ENCODE data around the gene LRPPRC.
"Not testable (repeated sequence)": the region's sequence is repeated elsewhere in the genome, so short reads cannot be mapped to it uniquely, and the experiment has no call there.

LRPPRC gene

DNA sequence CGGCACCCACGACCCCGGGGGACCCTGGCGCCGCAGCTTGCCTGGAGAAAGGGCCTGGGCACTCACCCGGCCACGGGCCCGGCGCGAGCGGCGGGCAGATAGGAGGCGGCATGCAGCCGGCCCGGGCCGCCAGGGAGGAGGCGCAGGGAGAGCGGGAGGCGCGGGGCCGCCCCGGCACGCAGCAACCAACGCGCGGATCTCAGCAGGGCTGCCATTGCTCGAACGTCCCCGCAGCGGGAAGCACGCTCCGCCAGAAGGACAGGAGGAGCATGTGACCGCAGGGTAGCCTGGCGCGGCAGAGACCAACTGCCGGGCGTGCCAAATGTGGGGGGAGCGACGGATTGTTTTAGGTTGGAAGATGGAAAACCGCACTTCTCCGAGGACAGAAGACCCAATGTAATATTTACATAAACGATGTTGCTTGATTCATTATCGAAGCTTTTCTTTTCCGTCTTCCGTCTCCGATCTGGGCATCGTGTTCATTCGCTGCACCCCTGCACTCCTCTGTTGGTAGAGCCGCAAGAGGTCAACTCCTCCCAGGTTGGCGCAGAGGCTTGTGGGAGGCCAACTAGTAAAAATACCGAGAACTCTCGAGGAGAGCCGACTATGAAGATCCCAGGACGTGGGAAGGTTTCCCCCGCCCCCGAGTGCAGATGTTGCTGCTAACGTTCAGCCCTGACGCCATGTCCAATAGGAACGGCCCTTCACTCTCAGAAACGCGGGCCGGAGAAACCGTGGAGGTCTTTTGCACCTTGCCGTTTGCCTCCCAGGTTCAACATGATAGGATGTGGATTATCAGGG, at the start of gene LRPPRC:
Gene LRPPRC (minus strand): TSS at position 257 of the 801 bp plus-strand sequence. CDS start 42 bp downstream, at position 215.
- DNase-seq = peak; percentile 83

DNA sequence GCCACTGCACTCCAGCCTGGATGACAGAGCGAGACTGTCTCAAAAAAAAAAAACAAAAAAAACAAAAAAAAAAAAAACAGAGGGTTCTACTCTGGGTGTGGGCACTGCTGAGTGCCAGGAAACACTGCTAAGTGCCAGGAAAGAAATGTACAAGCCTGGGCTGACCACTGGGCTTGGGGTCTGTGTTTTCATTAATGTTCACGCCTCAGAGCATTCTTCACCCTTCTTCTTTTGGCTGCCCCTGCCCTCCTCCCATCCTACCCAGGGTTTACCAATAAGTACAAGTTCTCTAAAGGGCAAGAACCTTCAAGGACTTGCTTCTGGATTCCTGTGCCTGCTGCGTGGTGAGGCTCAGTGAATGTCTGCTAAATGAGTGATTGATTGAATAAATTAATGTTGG, 49.3 kb upstream of the LRPPRC start:
- no peak for DNase-seq

DNA sequence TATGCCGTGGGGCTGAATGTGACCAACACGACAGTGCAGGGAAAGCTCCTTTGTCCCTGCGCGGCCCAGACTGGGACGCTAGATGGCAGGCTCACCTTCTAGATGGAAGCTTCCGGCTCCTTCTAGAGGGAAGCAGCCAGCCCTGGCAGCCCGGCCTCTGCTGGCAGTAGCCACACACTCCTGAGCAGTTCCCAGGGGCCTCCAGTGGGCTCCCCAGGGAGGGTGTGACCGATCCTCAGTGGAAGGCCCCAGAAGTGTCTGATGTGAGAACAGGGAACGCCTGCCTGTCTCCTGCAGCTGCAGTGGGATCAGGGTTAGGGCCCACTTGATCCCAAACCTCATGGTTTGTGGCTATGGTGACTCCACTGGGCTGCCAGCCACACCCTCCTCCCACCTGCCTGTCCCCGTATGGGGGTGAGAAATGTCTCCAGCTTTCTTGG, 48.5 kb upstream of the LRPPRC start:
- peak; percentile 74 to 78 for DNase-seq

DNA sequence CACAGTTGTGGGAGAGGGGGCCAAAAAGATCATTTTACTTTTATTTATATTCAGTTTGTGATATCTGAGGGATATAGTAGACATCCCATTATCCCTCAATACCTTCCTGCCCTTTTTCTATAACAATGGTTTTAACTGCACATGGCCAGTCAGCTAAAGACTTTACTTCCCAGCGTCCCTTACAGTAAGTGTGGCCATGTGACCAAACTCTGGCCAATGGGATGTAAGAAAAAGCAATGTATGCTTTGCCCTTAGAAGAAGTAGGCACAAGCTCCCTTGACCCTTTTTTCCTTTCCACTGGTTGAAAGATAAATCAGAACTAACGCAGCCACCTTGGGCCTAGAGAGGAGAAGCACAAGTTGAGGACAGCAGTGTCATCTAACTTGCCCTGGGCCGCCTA, 44.6 kb upstream of the LRPPRC start:
- DNase-seq = no peak

DNA sequence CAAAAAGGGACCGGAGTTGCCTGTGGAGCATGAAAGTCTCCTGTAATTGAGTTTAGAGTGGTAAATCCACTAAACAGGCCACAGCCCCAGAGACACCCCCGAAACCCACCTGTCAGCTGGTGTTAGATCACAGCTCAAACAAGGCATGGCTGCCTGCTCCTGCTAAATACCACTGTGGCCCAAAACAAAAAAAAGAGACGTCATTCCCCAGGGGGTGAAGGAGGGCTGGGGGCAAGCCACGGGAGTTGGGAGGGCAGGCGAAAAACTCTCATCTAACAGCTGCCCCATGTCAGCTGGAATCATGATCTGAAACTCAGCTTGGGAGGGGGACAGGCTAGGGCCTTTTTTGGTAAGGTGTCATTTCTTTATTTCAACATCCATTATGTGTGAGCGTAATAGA, 42.5 kb upstream of the LRPPRC start:
- no peak for DNase-seq

DNA sequence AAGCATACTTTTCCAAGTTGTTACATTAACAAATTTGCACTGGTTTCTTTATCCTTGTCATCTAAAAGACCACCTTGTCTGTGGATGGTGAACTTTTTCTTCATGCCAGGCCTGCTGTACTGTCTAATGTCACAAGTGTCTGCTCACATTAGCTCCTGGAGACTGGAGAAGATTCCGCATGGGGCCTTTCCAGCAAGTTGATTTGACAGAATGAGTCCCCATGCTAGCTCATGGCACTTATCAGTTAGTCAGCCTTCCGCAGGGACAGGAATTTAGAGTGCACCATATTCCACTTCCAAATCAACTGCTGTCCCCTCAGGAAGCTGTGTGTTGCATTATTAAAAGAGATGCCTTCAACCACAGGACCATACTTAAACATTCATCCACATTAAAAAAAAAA, 41.4 kb upstream of the LRPPRC start:
- DNase-seq = no peak

DNA sequence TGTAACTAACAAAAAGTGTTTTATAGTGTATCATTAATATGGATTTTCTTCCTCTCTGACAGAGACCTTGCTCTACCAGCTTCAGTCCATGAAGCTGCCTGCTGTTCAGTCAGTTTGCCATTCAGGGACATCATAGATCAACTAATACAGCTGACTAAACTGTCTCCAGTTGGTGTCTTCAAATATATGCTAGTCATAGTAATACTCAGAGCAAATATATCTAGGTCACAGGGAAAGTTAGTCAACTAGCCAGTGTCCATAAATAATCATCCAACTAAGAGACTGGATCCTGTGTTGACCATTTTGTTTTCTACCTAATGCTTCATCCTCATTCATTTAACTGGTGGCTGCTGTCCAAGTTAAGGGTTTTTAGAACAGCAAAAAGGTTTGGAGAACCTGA, 38.2 kb upstream of the LRPPRC start:
- DNase-seq = no peak

DNA sequence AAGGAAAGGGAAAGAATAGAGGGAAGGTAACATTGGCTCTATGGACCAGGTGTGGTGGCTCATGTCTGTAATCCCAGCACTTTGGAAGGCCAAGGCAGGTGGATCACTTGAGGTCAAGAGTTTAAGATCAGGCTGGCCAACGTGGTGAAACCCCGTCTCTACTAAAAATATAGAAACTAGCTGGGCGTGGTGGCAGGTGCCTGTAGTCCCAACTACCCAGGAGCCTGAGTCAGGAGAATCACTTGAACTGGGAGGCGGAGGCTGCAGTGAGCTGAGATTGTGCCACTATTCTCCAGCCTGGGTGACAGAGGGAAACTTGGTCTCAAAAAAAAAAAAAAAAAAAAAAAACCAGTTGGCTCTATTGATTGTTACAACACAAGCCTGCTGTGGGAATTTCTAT, 31.3 kb upstream of the LRPPRC start:
- not testable (repeated sequence) for DNase-seq

DNA sequence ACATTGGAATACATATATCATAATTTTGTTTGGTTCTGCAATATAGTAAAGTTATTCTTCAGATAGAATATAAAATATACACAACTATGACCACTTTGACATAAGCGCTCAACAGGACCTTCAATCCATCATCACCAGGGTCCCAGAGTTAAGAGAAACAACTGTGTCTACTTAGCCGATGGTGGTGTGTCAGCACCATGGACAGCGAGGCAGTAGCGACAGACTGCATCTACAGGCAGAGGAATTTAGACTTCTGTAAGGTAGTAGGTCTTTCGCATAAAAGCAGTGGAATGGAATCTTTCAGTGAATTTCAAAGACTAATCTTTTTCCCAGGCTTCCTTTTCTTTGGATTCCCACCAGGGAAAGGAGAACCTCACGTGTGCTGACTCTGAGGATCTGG, 20.5 kb upstream of the LRPPRC start:
- peak; percentile 23 to 35 for DNase-seq

DNA sequence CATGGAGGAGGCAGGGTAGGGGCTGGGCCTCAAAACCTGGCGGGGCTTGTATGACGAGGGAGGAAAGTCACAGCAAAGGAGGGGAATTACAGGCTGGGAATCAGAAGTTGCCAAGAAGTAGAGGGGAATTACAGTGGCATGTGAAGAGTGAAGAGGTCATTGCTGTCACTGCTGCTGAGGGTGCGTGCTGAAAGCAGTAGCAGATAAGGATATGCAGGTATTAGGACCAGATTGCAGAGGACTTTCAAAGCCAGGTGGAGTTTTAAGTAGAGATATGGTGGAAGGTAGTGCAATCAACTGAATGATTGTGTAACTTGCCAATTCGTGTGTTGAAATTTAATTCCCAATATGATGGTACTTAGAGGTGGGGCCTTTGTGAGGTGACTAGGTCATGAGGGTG, 19.4 kb upstream of the LRPPRC start:
- no peak for DNase-seq

DNA sequence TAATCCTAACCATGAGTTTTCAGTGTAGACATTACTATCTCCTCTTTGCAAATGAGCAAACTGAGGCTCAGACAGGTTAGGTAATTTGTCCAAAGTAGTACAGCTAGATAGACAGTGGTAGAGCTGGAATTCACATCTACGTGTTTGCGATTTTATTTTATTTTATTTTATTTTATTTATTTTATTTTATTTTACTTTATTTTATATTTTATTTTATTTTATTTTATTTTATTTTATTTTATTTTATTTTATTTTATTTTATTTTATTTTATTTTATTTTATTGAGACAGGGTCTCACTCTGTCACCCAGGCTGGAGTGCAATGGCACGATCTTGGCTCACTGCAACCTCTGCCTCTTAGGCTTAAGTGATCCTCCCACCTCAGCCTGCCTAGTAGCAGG, 17.4 kb upstream of the LRPPRC start:
- not testable (repeated sequence) for DNase-seq

DNA sequence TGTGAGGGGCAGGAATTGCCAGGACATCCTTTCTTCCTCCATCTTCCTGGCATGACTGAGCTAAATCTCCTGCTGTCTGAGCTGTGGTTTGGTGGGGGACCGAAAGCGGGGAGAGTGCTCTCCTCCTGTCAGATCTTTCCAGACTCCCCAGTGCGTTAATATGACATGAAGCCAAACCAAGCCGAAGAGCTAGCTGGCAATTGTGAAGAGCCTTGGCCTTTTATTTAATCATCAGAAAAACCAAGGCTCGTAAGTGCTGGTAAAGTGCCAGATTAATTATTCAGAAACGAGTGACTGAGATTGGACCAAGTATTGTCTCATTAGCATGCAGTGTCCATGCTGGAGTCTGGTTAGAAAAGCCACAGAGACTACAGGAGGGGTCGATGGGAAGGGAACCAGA, 14.5 kb upstream of the LRPPRC start:
- no peak for DNase-seq

DNA sequence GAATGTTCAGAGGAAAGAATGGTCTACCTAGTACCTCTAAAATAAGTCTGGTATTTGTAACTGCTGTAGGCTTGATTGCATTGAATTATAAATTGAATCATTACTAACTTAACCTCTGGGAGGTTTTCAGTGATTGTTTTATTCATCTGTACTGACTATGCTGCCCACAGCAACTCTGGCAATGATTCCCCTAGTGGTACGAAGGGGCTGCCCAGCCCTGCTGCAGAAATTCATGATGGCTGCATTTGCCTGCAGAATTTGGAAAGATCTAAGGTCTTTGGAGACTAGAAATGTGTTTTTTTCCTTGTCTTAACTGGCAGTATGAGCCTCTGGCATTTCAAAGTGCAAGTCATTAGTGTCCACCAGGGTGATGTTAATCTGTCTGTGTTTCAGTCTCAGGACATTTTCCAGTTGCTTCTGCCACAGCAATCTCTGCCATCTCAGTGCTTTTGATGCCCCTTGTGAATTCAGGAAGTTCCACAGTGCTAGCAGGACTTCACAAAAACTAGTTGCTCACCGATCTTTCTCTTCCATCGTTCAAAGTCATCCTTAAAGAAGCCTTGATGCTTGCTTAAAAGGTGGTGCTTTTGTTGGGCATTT, 13.4 kb upstream of the LRPPRC start:
- DNase-seq = no peak

DNA sequence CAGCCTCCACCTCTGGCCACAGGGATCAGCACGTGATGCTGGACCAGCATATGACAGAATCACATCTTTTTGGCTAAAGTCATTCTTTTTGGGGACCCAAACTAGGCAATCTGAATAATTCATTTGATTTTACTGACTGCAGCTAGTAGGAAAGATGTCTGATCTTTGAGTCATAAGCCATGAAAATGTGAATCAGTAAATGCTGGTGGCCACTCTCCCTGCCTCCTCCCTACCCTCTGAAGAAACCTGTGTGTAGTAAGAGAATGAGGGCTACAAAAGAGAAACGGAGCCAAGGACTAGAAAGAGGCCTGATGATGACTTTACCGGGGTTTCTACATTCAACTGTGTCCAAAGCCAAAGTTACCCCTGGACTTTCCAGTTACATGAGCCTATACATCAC, 10.1 kb upstream of the LRPPRC start:
- DNase-seq = no peak

DNA sequence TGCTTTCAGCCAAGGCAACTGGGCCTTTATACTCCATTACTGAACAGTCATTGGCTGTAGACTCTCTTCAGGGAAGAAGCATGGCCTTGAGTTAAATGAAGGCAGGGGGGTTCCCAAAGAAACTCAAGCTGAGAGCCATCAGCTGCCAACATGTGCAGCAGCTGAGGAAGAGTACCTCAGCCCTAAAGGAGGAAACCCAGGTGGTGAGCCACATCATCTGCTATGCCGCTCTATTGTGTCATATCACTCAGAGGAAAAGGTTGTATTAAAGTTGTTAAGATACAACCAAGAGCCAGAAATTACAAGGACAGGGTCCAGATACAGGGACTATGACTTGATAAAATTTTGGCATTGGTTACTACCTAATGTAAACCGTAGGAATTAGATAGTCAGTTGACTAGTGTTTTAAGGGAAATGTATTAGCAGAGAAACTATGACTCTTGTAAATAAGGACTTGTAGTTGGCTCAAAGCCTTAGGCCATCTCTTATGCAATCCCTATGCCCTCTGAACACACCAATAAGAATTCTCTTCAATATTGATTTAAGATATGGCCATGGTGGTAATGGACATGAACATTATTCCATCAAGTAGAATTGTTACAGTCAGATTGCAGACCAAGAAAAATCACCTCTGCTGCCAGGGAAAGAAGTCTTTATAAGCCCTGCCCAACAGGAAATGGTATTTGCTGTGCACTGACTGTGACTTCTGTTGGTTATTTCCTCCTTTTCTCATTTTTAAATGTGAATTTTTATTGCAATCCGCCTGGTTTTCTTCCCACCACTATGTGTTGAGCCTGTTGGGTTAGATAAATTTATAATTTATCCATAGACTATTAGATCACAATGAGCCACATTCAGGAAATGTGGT, 9.2 kb upstream of the LRPPRC start:
- no peak for DNase-seq

DNA sequence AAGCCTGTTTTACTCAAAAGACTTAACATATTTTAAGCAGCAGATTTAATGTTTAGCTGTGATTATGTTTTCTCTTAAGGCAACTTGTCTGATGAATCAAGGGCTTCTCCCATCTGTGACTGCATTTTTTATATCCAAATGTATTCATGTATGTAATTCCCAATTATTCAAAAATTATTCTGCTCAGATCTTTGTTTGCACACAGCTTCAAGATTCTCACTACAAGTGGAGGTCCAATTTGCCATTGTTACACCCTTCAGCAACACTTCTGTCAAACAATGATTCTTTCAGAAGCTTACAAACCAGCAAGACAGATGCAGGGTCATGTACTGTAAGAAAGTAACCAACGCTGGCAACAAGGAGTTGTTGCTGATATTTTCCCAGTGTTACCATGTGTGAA, 5.9 kb upstream of the LRPPRC start:
- no peak for DNase-seq

DNA sequence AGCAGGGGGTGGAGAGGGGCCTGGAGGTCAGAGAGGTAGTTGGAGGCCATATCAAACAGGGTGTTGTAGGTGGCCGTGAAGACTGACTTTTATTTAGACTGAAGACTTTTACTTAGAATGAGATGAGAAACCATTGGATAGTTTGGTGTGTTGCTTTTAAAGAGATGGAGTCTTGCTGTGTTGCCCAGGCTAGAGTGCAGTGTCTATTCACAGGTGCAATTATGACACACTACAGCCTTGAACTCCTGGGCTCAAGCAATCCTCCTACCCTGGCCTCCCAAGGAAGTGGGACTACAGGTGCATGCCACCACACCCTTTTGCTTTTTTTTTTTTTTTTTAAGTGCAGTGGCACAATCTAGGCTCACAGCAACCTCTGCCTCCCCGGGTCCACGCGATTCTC, 2.5 kb upstream of the LRPPRC start:
- no peak for DNase-seq

DNA sequence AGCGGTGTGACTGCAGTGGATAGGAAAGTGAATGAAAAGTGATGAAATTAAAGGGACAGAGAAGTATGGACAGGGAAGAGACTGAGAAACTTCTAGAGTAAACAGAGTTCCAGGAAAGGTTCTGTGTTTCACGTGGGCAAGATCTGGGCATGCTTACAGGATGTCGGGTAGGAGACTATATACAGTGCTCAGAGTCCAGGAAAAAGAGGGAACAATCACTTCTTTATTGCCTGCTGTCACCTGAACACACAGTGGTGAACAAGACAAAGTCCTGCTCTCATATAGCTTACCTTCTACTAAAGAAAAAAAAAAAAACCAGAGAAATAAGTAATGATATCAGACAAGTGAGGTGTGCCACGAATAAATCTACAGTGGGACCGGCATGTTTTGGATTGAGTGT, 2.4 kb downstream of the LRPPRC start:
- no peak for DNase-seq

DNA sequence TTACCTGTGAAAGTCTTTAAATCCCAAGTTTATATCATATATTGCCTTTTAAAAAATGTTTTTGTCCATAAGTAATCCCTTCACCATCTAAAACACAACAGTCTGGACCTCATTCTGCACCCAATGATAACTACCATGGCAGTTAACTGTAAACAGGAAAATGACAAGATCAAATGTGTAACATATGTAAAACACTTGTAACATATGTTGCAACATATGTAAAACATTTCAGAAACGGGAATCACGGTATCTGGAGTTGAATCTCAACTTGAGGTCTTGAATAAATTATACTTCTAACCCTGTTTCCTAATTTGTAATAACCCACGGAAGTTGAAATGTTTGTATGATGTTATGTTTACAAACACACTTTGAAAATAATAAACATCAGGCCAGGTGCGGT, 6.2 kb downstream of the LRPPRC start:
- DNase-seq = no peak

DNA sequence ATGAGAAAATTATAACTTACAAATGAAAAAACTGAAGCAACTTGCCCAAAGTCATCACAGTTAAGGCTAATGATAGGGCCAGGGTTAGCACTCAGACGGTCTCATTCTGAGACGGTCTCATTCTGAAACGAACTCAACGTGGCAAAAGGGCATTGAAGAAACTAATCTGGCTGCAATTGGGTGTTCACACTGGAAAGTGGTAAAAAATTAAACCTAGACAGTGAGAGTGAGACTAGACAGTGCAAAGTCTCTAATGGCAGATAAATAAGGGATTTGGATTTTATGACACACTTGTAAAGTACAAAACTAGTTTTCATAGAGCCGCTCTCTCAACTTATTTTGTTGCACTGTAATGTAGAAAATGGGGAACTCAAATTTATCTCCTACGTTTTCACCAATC, 9.2 kb downstream of the LRPPRC start:
- no peak for DNase-seq

DNA sequence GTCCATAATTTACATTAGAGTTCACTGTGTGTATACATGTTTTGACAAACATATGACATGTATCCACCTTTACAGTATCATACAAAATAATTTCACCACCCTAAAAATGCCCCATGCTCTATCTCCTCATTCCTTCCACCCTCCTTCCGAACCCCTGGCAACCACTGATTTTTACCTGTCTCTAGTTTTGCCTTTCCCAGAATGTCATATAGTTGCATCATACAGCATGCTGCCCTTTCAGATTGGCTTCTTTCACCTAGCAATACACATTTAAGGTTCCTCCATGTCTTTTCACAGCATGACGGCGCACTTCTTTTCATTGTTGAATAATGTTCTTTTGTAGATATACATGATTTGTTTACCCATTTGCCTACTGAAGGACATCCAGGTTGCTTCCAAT, 10.4 kb downstream of the LRPPRC start:
- DNase-seq = no peak

DNA sequence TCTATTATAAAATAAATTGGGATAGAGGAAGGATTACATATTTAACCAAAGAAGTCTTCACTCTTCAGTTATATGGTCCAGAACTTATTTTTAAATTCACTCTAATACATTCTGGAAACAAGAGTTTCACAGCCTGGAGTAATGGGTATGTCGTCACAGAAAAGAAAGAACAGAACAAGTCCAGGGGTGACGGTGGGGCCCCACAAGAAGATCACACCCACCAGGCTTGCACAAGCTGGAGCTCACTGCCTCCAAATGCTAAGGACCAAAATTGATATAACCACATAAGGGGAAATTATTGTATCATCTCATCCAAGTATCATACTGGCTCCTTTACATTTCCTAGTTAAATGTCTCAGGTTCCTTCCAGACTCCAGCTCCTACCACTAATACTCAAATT, 11.3 kb downstream of the LRPPRC start:
- no peak for DNase-seq

DNA sequence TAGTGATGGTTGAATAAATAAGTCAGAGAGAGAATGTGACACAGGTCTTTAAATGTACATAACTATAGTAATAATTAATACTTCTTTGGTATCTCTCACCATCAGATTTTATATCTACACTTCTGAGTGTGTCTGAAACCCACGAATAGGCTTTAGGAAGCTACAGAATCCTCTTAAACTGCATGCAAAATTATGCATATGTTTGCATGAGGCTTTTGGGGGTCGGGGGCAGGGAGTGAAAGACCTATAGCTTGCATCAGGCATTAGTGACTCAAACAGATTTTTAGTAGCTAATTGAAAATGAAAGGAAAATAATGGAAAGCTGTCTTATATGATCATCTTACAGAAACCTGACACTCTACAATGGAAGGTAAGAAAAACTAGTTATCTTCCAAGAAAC, 14.9 kb downstream of the LRPPRC start:
- DNase-seq = no peak
